PFSK-1 (cell line): ENCODE results near the gene LIPT2.

Source experiments
- POLR2AphosphoS5 ChIP-seq: IDR thresholded peaks from 2 replicates; pipeline ENCODE4 v1.6.1; 2012; ENCODE audit warnings: low read depth, mild to moderate bottlenecking, control low read depth, low read length, moderate library complexity
- REST ChIP-seq, 2 experiments: IDR thresholded peaks; 2 replicates each; pipeline versions ENCODE4 v1.6.1 to v1.8.0; 2011 to 2012; ENCODE audit warnings: low read depth in 2 of 2, low read length in 2 of 2, control low read depth in 1 of 2, inconsistent platforms in 1 of 2, mild to moderate bottlenecking in 1 of 2, moderate library complexity in 1 of 2; ENCODE audit not compliant: insufficient read depth in 1 of 2
- SIN3A ChIP-seq: IDR thresholded peaks from 2 replicates; pipeline ENCODE4 v1.6.1; 2012; ENCODE audit warnings: mild to moderate bottlenecking, low read length, moderate library complexity, borderline replicate concordance; ENCODE audit not compliant: insufficient read depth
- TAF1 ChIP-seq: IDR thresholded peaks from 2 replicates; pipeline ENCODE4 v1.6.1; 2012; ENCODE audit warnings: low read length, control low read depth, borderline replicate concordance; ENCODE audit not compliant: insufficient read depth

- TF ChIP-seq POLR2AphosphoS5 (no peak), TAF1 (no peak), SIN3A (no peak), REST (IDR thresholded peaks at IDR 0.05; ENCODE audit: insufficient read depth in 1 of 2, low read depth in 2 of 2, low read length in 2 of 2) (no peak)
Measured at GRCh38 chr11:74490941-74491340, 2.6 kb downstream of the LIPT2 start.
